ENCODE results near the gene MAGEC3. TPM values are rescaled to one million over a fixed set of nuclear protein-coding genes. Genes with fewer than 3 reads are reported as not detected.
"Not testable (repeated sequence)": the region's sequence is repeated elsewhere in the genome, so short reads cannot be mapped to it uniquely, and the experiment has no call there.

Gene MAGEC3
- total and polyA plus RNA-seq, 2 experiments from 2014 or later = not detected

GRCh38 chrX:141832247-141832646 lies 5.9 kb upstream of the MAGEC3 start:
- Histone ChIP-seq H3K4me3 (no peak overlapping the region), H3K27ac (no peak overlapping the region), H3K9me3 (ENCODE audit: low read depth) (no peaks in the 10 kb centered on the region), H3K4me1 (ENCODE audit: low read depth) (no peaks in the 10 kb centered on the region), H3K27me3 (no peaks in the 10 kb centered on the region), H3K36me3 (no peaks in the 10 kb centered on the region)
- no peak for TF ChIP-seq CTCF (IDR thresholded peaks at IDR 0.05; ENCODE audit: low read depth, low read length)
- no peak for DNase-seq (ENCODE audit: low read depth in 1 of 2, low spot score in 1 of 2)

GRCh38 chrX:141839856-141840255 lies 1.7 kb downstream of the MAGEC3 start:
- H3K4me1 ChIP-seq (ENCODE audit: low read depth) = no peaks in the 10 kb centered on the region
- no peak overlapping the region for H3K27ac ChIP-seq
- DNase-seq (ENCODE audit: low read depth in 1 of 2, low spot score in 1 of 2) = no peak
- H3K9me3 ChIP-seq (ENCODE audit: low read depth) = peaks cover 5% of the 10 kb centered on the region
- H3K4me3 ChIP-seq = no peak overlapping the region
- TF ChIP-seq CTCF (IDR thresholded peaks at IDR 0.05; ENCODE audit: low read depth, low read length) = no peak
- H3K27me3 ChIP-seq = no peaks in the 10 kb centered on the region
- no peaks in the 10 kb centered on the region for H3K36me3 ChIP-seq

GRCh38 chrX:141857479-141857878 lies 19.4 kb downstream of the MAGEC3 start:
- Histone ChIP-seq H3K27me3 (no peaks in the 10 kb centered on the region), H3K27ac (no peak overlapping the region), H3K36me3 (no peaks in the 10 kb centered on the region), H3K4me1 (ENCODE audit: low read depth) (no peaks in the 10 kb centered on the region), H3K4me3 (no peak overlapping the region), H3K9me3 (ENCODE audit: low read depth) (no peaks in the 10 kb centered on the region)
- TF ChIP-seq CTCF (IDR thresholded peaks at IDR 0.05; ENCODE audit: low read depth, low read length) = no peak
- DNase-seq (ENCODE audit: low read depth in 1 of 2, low spot score in 1 of 2) = no peak

- H3K27ac ChIP-seq = no peak overlapping the region
- no peaks in the 10 kb centered on the region for H3K4me1 ChIP-seq (ENCODE audit: low read depth)
- no peak for DNase-seq (ENCODE audit: low read depth in 1 of 2, low spot score in 1 of 2)
- no peak overlapping the region for H3K4me3 ChIP-seq
- no peak for TF ChIP-seq CTCF (IDR thresholded peaks at IDR 0.05; ENCODE audit: low read depth, low read length)
- H3K27me3 ChIP-seq = no peaks in the 10 kb centered on the region
- no peaks in the 10 kb centered on the region for H3K36me3 ChIP-seq
- H3K9me3 ChIP-seq (ENCODE audit: low read depth) = no peaks in the 10 kb centered on the region
Observed at GRCh38 chrX:141879616-141880015, 41.5 kb downstream of the MAGEC3 start.

GRCh38 chrX:141888811-141889210 lies 50.7 kb downstream of the MAGEC3 start:
- not testable (repeated sequence) for H3K9me3 ChIP-seq (ENCODE audit: low read depth); H3K27ac ChIP-seq; H3K4me1 ChIP-seq (ENCODE audit: low read depth); H3K27me3 ChIP-seq; DNase-seq (ENCODE audit: low read depth in 1 of 2, low spot score in 1 of 2); H3K36me3 ChIP-seq; H3K4me3 ChIP-seq

- DNase-seq (ENCODE audit: low read depth in 1 of 2, low spot score in 1 of 2) = no peak
- no peaks in the 10 kb centered on the region for H3K36me3 ChIP-seq
- no peak overlapping the region for H3K4me3 ChIP-seq
- H3K9me3 ChIP-seq (ENCODE audit: low read depth) = no peaks in the 10 kb centered on the region
- no peak overlapping the region for H3K27ac ChIP-seq
- H3K4me1 ChIP-seq (ENCODE audit: low read depth) = no peaks in the 10 kb centered on the region
- H3K27me3 ChIP-seq = no peaks in the 10 kb centered on the region
- TF ChIP-seq CTCF (IDR thresholded peaks at IDR 0.05; ENCODE audit: low read depth, low read length) = no peak
Observed at GRCh38 chrX:141894733-141895132, 56.6 kb downstream of the MAGEC3 start.
